Measurements from ENCODE around the gene SLC26A1. TPM values are rescaled to one million over a fixed set of nuclear protein-coding genes. Genes with fewer than 3 reads are reported as not detected.

SLC26A1 gene
- total RNA-seq, 4 donors from 2014 or later = 0.15 to 0.33 (median 0.24) TPM

DNA sequence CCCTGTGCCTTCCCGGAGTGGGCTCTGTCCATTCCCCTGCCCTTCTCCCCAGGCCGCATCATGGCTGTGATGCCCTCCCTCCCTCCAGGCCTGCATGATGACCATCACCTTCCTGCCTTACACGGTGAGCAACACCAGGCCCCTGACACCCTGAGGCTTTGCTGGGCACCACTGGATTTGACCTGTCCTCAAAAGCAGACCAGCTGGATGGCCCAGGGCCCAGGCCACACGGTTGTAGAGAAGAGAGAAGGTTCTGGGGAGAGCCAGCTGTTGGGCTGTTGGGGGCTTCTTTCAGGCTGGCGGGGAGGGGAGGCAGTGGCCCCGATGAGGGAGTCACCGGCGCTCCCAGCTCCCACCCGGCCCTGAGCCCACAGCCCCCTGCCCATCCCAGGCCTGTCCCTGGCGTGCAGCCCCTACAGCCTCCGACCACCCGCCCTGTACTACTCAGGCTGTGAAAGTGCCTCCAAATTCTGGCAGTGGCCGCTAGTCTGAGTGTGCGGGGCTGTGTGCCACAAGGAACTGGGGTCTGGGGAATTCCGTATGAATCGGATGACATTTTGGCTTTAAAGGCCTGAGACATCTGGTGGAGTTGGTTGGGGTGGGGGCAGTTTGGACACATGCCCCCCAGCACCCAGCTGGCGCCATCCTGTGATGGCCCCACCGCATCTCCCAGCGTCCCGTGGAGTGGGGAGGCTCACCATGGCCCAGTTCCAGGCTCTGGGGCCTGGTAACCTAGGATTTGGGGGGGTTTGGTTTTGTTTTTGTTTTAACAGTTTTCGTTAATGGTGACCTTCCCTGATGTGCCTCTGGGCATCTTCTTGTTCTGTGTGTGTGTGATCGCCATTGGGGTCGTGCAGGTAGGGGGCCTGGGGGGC, 41.4 kb downstream of the SLC26A1 start:
- no peaks in the 10 kb centered on the region for H3K4me1 ChIP-seq
- no peaks in the 10 kb centered on the region for H3K27me3 ChIP-seq
- H3K27ac ChIP-seq = no peak overlapping the region
- H3K4me3 ChIP-seq (replicated peaks in 1 of 3) = no peak overlapping the region
- H3K36me3 ChIP-seq = peaks cover 0 to 6% of the 10 kb centered on the region in 2 donors
- TF ChIP-seq, protein P1, sequence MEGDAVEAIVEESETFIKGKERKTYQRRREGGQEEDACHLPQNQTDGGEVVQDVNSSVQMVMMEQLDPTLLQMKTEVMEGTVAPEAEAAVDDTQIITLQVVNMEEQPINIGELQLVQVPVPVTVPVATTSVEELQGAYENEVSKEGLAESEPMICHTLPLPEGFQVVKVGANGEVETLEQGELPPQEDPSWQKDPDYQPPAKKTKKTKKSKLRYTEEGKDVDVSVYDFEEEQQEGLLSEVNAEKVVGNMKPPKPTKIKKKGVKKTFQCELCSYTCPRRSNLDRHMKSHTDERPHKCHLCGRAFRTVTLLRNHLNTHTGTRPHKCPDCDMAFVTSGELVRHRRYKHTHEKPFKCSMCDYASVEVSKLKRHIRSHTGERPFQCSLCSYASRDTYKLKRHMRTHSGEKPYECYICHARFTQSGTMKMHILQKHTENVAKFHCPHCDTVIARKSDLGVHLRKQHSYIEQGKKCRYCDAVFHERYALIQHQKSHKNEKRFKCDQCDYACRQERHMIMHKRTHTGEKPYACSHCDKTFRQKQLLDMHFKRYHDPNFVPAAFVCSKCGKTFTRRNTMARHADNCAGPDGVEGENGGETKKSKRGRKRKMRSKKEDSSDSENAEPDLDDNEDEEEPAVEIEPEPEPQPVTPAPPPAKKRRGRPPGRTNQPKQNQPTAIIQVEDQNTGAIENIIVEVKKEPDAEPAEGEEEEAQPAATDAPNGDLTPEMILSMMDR (IDR thresholded peaks at IDR 0.05) = no peak
- TF ChIP-seq POLR2A (IDR thresholded peaks at IDR 0.05) = no peak
- 89 to 92% methylated on average over 12 to 18 of the region's 23 CpGs for WGBS, 2 donors
- intact Hi-C loops (cut with DNase I) = no loop called here
- no peaks in the 10 kb centered on the region for H3K9me3 ChIP-seq
- DNase-seq = no peak

DNA sequence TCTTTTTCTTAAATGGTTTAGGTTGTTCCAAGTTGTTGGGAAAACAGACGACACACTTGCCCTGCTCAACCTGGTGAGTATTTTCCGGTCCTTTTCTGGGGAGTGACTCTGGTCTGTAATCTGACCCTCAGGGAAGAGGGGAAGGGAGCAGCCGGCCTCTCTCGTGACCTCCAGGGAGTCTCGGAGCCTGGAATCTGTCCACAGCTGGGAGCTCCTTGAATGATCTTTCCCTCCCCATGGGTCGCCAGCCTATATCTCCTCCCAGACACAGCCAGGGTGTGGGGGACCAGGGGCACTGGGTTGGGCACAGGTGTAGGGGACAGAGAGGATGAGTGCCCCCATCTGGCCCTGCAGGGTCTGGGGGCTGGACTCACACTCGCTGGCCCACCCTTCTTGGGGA, 42.0 kb downstream of the SLC26A1 start:
- TF ChIP-seq, protein P1 (IDR thresholded peaks at IDR 0.05) = no peak
- no peak for TF ChIP-seq POLR2A (IDR thresholded peaks at IDR 0.05)
- 85 to 90% methylated on average over 6 to 7 of the region's 7 CpGs for WGBS, 2 donors
- Histone ChIP-seq H3K9me3 (no peaks in the 10 kb centered on the region), H3K27ac (no peak overlapping the region), H3K4me1 (no peaks in the 10 kb centered on the region), H3K36me3 (peaks cover 0 to 6% of the 10 kb centered on the region in 2 donors), H3K27me3 (no peaks in the 10 kb centered on the region), H3K4me3 (replicated peaks in 1 of 3) (no peak overlapping the region)
- no peak for DNase-seq
- intact Hi-C loops (cut with DNase I) = no loop called here

DNA sequence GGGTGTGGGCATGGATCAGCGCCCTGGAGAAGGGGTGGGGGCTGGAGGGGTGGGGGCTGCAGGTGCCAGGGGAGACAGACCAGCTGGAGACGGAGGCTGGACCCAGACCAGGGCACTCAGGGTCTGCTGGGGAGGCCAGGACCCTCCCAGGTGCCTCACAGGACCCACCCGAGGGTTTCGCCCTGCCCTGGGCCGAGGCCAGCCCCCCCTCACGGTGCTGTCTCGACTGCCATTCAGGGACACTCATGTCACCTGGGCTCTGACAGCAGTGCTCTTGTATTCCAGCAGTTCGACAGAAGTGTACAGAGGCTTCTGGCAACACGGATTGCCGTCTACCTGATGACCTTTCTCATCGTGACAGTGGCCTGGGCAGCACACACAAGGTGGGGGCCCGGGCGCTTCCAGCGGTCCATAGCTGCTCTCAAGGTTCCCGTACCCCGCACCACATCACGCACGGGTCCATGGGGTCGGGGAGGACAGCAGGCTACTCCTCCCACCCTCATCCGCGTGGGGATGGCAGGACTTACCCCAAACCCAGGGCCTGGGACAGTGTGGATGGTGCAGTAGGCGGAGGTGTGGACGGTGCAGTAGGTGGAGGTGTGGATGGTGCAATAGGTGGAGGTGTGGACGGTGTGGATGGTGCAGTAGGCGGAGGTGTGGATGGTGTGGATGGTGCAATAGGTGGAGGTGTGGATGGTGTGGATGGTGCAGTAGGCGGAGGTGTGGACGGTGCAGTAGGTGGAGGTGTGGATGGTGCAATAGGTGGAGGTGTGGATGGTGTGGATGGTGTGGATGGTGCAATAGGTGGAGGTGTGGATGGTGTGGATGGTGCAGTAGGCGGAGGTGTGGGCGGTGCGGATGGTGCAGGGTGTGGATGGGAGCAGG, 42.8 kb downstream of the SLC26A1 start:
- WGBS, 2 donors = 93 to 94% methylated on average over 18 to 22 of the region's 30 CpGs
- intact Hi-C loops (cut with DNase I) = no loop called here

DNA sequence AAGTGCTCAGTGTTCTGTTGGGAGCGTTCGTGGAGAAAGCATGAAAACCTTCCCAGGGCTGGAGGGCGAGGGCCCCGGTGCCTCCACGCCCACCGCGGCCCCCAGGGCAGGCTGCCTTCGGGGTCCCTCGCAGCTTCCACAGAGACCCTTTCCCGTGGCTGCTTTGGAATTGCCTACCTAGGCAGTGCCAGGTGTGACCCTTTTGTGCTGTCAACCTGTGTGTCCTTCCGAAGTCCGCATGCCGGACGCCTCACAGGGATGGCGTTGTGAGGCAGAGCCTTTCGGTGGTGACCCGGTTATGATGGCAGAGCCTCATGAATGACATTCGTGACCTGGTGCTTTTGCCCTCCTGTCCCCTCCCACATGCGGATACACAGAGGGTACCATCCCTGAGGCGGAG, 43.5 kb downstream of the SLC26A1 start:
- H3K4me1 ChIP-seq = peaks cover 6 to 8% of the 10 kb centered on the region in 2 donors
- H3K4me3 ChIP-seq (replicated peaks in 1 of 3) = no peak overlapping the region
- no peak for TF ChIP-seq POLR2A (IDR thresholded peaks at IDR 0.05)
- TF ChIP-seq, protein P1 (IDR thresholded peaks at IDR 0.05) = no peak
- WGBS, 2 donors = 90 to 92% methylated on average over 16 to 20 of the region's 20 CpGs
- no peaks in the 10 kb centered on the region for H3K27me3 ChIP-seq
- H3K36me3 ChIP-seq = peaks cover 0 to 6% of the 10 kb centered on the region in 2 donors
- H3K27ac ChIP-seq = no peak overlapping the region
- H3K9me3 ChIP-seq = no peaks in the 10 kb centered on the region
- intact Hi-C loops (cut with DNase I) = no loop called here
- no peak for DNase-seq

More for the DNA sequence above, 42.8 kb downstream of the SLC26A1 start:
- TF ChIP-seq, protein P1 (IDR thresholded peaks at IDR 0.05) = no peak
- no peak for TF ChIP-seq POLR2A (IDR thresholded peaks at IDR 0.05)
- no peak overlapping the region for H3K4me3 ChIP-seq (replicated peaks in 1 of 3)
- H3K27ac ChIP-seq = no peak overlapping the region
- peaks cover 0 to 6% of the 10 kb centered on the region in 2 donors for H3K36me3 ChIP-seq
- DNase-seq = no peak
- no peaks in the 10 kb centered on the region for H3K9me3 ChIP-seq
- H3K27me3 ChIP-seq = no peaks in the 10 kb centered on the region
- peaks cover 2 to 6% of the 10 kb centered on the region in 2 donors for H3K4me1 ChIP-seq
